Gastroesophageal sphincter (tissue), 4 donors: ENCODE results near the gene NFATC2. TPM values are rescaled to one million over a fixed set of nuclear protein-coding genes. Genes with fewer than 3 reads are reported as not detected.

Experiments used
- ATAC-seq: fragments of 150-250 bp; one replicate; pipeline ENCODE4 v1.9.1; 2016; ENCODE audit warnings: mild to moderate bottlenecking, moderate library complexity
- H3K27ac ChIP-seq, 4 donors: fragments of 200-600 bp; sonication (generic) in 3 of 4; 1 replicate in 3 of 4; 2 replicates in 1 of 4; pipeline ENCODE4 v1.5.1; 2016 to 2019
- H3K27me3 ChIP-seq: fragments of 200-600 bp; sonication (generic); one replicate; pipeline ENCODE4 v1.5.1; 2019
- H3K36me3 ChIP-seq, 2 donors: fragments of 200-600 bp; sonication (generic); one replicate each; pipeline ENCODE4 v1.5.1; 2019; ENCODE audit warnings: control low read depth in 1 of 2
- H3K4me1 ChIP-seq, 3 donors: fragments of 200-600 bp; sonication (generic); 1 replicate in 2 of 3; 2 replicates in 1 of 3; pipeline ENCODE4 v1.5.1; 2016 to 2019; ENCODE audit warnings: control low read depth in 2 of 3
- H3K4me3 ChIP-seq, 2 donors: fragments of 200-600 bp; sonication (generic); one replicate each; pipeline ENCODE4 v1.5.1; 2019; ENCODE audit warnings: mild to moderate bottlenecking in 1 of 2, moderate library complexity in 1 of 2
- H3K9me3 ChIP-seq, 3 donors: fragments of 200-600 bp; sonication (generic); one replicate each; pipeline ENCODE4 v1.5.1; 2017 to 2019; ENCODE audit warnings: control low read depth in 2 of 3
- CTCF ChIP-seq, 4 experiments: fragments of 200-600 bp in 2 of 4; fragments of 450-650 bp in 2 of 4; sonication (generic) in 1 of 4; IDR thresholded peaks; one replicate each; pipeline ENCODE4 v1.5.1; 2017 to 2019; ENCODE audit warnings: antibody characterized with exemption in 4 of 4, mild to moderate bottlenecking in 2 of 4, moderate library complexity in 2 of 4
- EP300 ChIP-seq: sonication (generic); formaldehyde crosslinking; IDR thresholded peaks from one replicate; pipeline ENCODE4 v1.6.1; 2017; ENCODE audit warnings: antibody characterized with exemption, mild to moderate bottlenecking
- POLR2A ChIP-seq, 2 donors: fragments of 450-650 bp; IDR thresholded peaks; one replicate each; pipeline ENCODE4 v1.6.1; 2017; ENCODE audit warnings: antibody characterized with exemption in 2 of 2, mild to moderate bottlenecking in 2 of 2, moderate library complexity in 1 of 2
- POLR2AphosphoS5 ChIP-seq: sonication (generic); formaldehyde crosslinking; IDR thresholded peaks from one replicate; pipeline ENCODE4 v1.6.1; 2017; ENCODE audit warnings: antibody characterized with exemption
- WGBS, 2 donors: methylation state at CpG; one replicate each; pipeline ENCODE4 v1.1.5; 2018; ENCODE audit warnings: low coverage in 1 of 2; 5-methylcytosine and 5-hydroxymethylcytosine counted together
- total RNA-seq, 4 donors: library from RNA; depleted of rRNA; stranded (reverse); fragments of >200 nt; gene quantifications; one replicate each; pipeline ENCODE4 v1.1.0, GENCODE V29; 2016

NFATC2 gene
- total RNA-seq, 4 donors from 2014 or later = 4.4 to 20.2 (median 9.0) TPM

- peaks cover 0 to 39% (median 0%) of the 10 kb centered on the region in 3 donors for H3K4me1 ChIP-seq
- WGBS, 2 donors = 76 to 77% methylated on average over 6 to 7 of the region's 7 CpGs
- H3K36me3 ChIP-seq = peaks cover 0 to 4% of the 10 kb centered on the region in 2 donors
- no peak overlapping the region for H3K4me3 ChIP-seq
- no peaks in the 10 kb centered on the region for H3K9me3 ChIP-seq
- no peaks in the 10 kb centered on the region for H3K27me3 ChIP-seq
- no peak for ATAC-seq
- TF ChIP-seq CTCF (IDR thresholded peaks at IDR 0.05) (no peak), EP300 (no peak), POLR2AphosphoS5 (no peak), POLR2A (IDR thresholded peaks at IDR 0.05) (no peak)
- peak overlapping the region in 2 of 4 donors; percentile 28 to 29 for H3K27ac ChIP-seq
Observed at GRCh38 chr20:51528263-51529027, 14.1 kb downstream of the NFATC2 start.

GRCh38 chr20:51526754-51527153 lies 15.8 kb downstream of the NFATC2 start:
- Histone ChIP-seq H3K9me3 (no peaks in the 10 kb centered on the region), H3K27ac (no peak overlapping the region), H3K27me3 (no peaks in the 10 kb centered on the region), H3K4me3 (no peak overlapping the region), H3K36me3 (peaks cover 0 to 15% of the 10 kb centered on the region in 2 donors), H3K4me1 (peaks cover 0 to 23% (median 0%) of the 10 kb centered on the region in 3 donors)
- TF ChIP-seq CTCF (IDR thresholded peaks at IDR 0.05) (no peak), POLR2A (IDR thresholded peaks at IDR 0.05) (no peak), EP300 (no peak), POLR2AphosphoS5 (no peak)
- WGBS, 2 donors = 97 to 100% methylated on average over 2 to 4 of the region's 4 CpGs
- ATAC-seq = no peak

- peaks cover 0 to 23% (median 0%) of the 10 kb centered on the region in 3 donors for H3K4me1 ChIP-seq
- TF ChIP-seq POLR2AphosphoS5 (no peak), EP300 (no peak), POLR2A (IDR thresholded peaks at IDR 0.05) (no peak), CTCF (IDR thresholded peaks at IDR 0.05) (no peak)
- peaks cover 0 to 20% of the 10 kb centered on the region in 2 donors for H3K36me3 ChIP-seq
- no peak for ATAC-seq
- H3K4me3 ChIP-seq = no peak overlapping the region
- H3K9me3 ChIP-seq = no peaks in the 10 kb centered on the region
- no peaks in the 10 kb centered on the region for H3K27me3 ChIP-seq
- H3K27ac ChIP-seq = peak overlapping the region in 2 of 4 donors; percentile 12 to 41
- 79 to 83% methylated on average over 4 to 7 of the region's 8 CpGs for WGBS, 2 donors
Observed at GRCh38 chr20:51526106-51526470, 16.4 kb downstream of the NFATC2 start.

GRCh38 chr20:51525241-51526105 lies 17.0 kb downstream of the NFATC2 start:
- peaks cover 0 to 21% of the 10 kb centered on the region in 2 donors for H3K36me3 ChIP-seq
- peak overlapping the region in 1 of 2 donors; percentile 22 for H3K4me3 ChIP-seq
- no peak for TF ChIP-seq POLR2AphosphoS5
- TF ChIP-seq POLR2A (IDR thresholded peaks at IDR 0.05) = no peak
- TF ChIP-seq EP300 = no peak
- no peak for TF ChIP-seq CTCF (IDR thresholded peaks at IDR 0.05)
- 67 to 79% methylated on average over 13 to 16 of the region's 20 CpGs for WGBS, 2 donors
- peak overlapping the region in 3 of 4 donors; percentile 12 to 41 (median 17) for H3K27ac ChIP-seq
- no peaks in the 10 kb centered on the region for H3K27me3 ChIP-seq
- no peaks in the 10 kb centered on the region for H3K9me3 ChIP-seq
- peak; percentile 37 for ATAC-seq
- H3K4me1 ChIP-seq = peaks cover 0 to 22% (median 0%) of the 10 kb centered on the region in 3 donors
